HG02973 (cell line): Measurements from ENCODE around the gene UQCR11.
A peak's percentile ranks its signal among the peaks of the same experiment; 100 is the strongest.
"Not testable (repeated sequence)": the region's sequence is repeated elsewhere in the genome, so short reads cannot be mapped to it uniquely, and the experiment has no call there.

ENCODE experiments used
- ATAC-seq: cut with Tn5 transposase; IDR thresholded peaks from one replicate; pipeline ENCODE4 v1.9.1; 2021; ENCODE audit warnings: moderate library complexity; ENCODE audit not compliant: unreplicated experiment

UQCR11 gene

DNA sequence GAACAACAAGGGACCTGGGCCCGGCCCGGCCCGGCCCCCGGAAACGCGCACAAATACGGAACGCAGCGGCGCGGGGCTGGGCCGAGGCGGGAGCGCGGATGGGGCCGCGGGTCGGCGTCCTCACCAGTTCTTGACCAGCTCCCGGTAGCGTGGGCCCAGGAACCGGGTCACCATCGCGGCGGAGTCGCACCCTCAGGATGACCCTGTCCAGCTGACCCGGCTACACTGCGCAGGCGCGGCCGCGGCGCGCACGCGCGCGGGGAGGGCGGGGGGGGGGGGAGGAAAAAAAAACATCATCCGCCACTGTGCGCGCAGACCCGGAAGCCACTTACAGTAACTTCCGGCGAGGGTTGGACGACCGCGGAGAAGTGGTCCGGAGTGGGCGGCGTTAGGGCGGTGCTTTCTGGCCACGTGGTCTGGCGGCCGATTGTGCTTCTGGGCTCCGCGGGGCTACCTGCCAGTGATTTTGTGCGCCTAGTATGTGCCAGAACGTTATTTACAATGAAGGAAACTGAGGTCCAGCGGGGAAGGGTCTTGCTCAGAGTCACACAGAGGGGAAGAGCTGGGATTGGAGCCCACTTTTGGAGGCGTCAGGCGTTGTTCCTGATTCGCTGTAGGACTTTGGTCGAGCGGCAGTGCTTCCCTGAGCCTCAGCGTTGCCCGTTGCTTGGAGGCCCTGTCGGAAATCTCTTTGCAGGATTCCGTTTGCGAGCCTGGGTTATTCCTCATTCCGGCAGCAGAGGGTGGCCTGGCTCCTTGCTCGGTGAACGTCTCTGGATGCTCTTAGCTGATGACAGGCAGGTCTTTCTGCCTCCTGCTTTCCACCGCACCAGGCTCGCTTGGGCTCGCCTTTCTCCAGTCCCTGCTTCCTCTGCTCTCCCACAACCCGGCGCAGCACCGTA lies at the start of gene UQCR11:
Gene UQCR11, minus strand, starts transcription at position 227 of the 902 bp plus-strand sequence. Its CDS starts 53 bp downstream, at position 174.
- peak; percentile 75 for ATAC-seq

GRCh38 chr19:1654178-1654792 lies 49.0 kb upstream of the UQCR11 start:
- ATAC-seq, result no peak

DNA sequence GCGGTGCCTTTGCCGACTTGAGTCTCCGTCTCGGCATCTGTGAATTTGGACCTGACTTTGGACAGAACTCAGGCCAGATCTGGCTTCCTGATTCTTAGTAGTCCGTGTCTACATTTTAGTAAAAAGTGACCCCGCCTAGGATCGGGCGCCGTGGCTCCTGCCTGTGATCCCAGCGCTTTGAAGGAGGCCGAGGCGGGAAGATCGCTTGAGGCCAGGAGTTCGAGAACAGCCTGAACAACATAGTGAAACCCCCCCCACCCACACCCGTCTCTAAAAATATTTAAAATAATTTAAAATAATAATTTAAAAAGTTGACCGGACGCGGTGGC lies 48.0 kb upstream of the UQCR11 start:
- ATAC-seq, result no peak

- peak; percentile 66 for ATAC-seq
These were observed 47.4 kb upstream of the UQCR11 start, which contains the start of gene TCF3 for GRCh38 chr19:1652471-1653299. Gene TCF3, minus strand, starts transcription at chr19:1652615. Its CDS starts 2,367 bp downstream, at chr19:1650248.

GRCh38 chr19:1651568-1652291 lies 46.5 kb upstream of the UQCR11 start:
- no peak for ATAC-seq

- no peak for ATAC-seq
These were observed 45.6 kb upstream of the UQCR11 start for GRCh38 chr19:1650650-1651567.

GRCh38 chr19:1649706-1650649 lies 44.7 kb upstream of the UQCR11 start:
- no peak for ATAC-seq

DNA sequence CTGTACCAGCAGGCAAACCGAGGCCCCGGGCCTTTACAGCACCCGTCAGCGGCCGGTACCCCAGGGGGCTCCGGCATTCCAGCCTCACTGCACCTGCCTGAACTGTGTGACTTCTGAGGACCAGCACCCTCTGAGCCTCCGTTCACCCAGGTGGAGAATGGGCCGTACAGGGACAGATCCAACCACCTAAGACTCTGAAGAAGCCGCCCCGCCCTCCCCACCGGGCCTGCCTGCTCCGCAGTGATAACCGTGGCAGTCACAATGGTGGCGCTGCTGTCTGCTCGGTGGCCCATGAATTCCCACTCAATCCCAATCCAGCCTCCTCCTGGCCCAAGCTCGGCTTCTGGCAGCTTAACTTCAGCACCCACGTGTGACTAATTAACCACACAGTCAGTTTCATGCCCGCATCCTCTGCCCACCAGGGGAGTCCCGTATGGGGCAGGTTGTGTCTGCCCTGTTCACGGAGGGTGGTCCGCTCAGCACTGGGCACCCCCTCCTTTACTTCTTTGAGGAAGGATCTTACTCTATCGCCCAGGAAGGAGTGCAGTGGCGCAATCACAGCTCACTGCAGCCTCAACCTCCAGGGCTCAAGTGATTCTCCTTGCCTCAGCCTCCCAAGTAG lies 43.8 kb upstream of the UQCR11 start:
- ATAC-seq, result no peak

DNA sequence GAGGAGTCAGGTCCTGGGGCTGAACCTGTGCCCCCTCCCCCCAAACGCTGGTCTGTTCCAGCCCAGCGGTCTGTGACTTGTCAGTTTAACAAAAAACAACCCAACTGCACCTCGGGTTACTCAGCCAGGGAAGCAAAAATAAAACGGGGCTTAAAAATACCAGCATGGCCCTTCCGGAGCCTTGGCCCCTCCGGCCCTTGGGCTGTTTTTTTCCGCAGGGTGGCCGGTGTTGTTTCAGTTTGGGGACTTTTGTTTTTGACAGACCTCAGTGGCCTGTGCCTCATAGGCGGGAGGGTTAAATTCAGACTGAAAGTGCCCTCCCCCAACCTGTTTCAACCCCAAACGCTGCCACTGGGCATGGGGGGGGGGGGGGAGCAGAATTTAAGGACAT lies 43.2 kb upstream of the UQCR11 start:
- ATAC-seq, result no peak

GRCh38 chr19:1647501-1648458 lies 42.5 kb upstream of the UQCR11 start:
- no peak for ATAC-seq

- no peak for ATAC-seq
These were observed 41.6 kb upstream of the UQCR11 start for GRCh38 chr19:1646659-1647453.

DNA sequence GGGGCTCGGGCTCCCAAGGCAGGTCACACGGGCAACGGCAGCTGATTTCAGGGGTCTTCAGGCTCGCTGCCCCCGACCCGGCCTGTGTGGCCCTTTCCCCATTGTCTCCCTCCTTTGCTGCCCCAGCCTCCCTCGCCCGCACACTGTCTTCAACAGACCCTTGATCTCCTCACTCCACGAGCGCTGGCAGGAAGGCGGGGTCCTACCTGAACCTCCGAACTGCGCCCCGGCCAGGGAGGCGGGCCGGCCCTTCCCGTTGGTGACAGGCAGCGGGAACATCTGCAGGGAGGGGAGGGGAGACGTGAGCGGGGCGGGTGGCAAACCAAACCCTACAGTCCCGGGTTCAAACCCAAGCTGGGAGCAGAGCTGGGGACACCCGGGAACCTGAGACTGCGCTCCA lies 40.9 kb upstream of the UQCR11 start:
- ATAC-seq, result no peak

DNA sequence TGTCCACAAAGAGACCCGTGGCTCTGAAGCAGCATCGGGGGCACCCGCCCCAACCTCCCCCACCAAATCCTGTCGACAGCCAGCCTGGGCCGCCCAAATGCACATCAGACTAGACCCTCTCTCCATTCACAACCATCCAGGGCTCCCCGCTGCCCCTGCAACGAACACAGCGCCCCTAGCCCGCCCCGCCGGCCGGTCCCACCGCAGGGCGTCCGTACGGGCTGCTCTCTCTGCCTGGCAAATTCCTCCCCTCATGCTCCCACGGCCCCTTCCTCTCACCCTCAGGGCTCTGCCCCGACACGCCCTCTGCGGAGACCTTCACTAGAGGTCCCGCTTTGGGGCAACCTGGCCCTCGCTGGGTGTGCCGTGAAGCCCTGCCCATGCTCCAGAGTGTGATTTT lies 40.0 kb upstream of the UQCR11 start:
- ATAC-seq, result no peak

- no peak for ATAC-seq
These were observed 38.8 kb upstream of the UQCR11 start for GRCh38 chr19:1644070-1644469.

DNA sequence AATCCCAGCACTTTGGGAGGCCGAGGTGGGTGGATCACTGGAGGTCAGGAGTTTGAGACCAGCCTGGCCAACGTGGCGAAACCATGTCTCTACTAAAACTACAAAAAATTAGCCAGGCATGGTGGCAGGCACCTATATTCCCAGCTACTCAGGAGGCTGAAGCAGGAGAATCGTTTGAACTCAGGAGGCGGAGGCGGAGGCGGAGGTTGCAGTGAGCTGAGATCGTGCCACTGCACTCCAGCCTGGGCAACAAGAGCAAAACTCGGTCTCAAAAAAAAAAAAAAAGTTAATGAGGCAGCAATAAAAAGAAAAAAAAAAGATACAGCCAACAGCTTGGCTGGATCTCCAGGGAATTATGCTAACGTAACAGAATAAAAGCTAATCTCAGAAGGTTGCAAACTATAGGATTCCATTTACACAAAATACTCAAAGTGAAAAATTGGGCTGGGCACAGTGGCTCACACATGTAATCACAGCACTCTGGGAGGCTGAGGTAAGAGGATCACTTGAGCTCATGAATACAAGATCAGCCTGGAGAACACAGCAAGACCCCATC lies 35.7 kb upstream of the UQCR11 start:
- not testable (repeated sequence) for ATAC-seq
